Dermis blood vessel endothelial cell (primary cell): ENCODE measurements around the gene TRMU. TPM values are rescaled to one million over a fixed set of nuclear protein-coding genes. Genes with fewer than 3 reads are reported as not detected.

Source experiments
- total RNA-seq: library from RNA; depleted of rRNA; stranded (reverse); fragments of >200 nt; gene quantifications from 2 replicates; pipeline ENCODE4 v1.2.3, GENCODE V29; 2014

TRMU gene
- total RNA-seq, 1 donor from 2014 or later, result 35.1 TPM

Other genes starting within 250 kb of the TRMU start
- 12.5 and 20.6 TPM in 2 replicates for gene PPARA, start 185.2 kb upstream of the TRMU start, total RNA-seq
- gene CDPF1, start 85.4 kb upstream of the TRMU start, total RNA-seq, result 10.6 and 12.4 TPM in 2 replicates
- gene PKDREJ, start 72.4 kb upstream of the TRMU start, total RNA-seq, result under 0.01 TPM in 1 of 2 replicates, not detected in the other
- gene TTC38, start 67.7 kb upstream of the TRMU start, total RNA-seq, result 34.9 and 50.9 TPM in 2 replicates
- gene GTSE1, start 38.8 kb upstream of the TRMU start, total RNA-seq, result 2.7 and 15.6 TPM in 2 replicates
- gene CELSR1, start 201.9 kb downstream of the TRMU start, total RNA-seq, result 28.2 and 45.6 TPM in 2 replicates